Skeletal muscle tissue (tissue), 2 donors: Measurements from ENCODE around the gene NANS. TPM values are rescaled to one million over a fixed set of nuclear protein-coding genes. Genes with fewer than 3 reads are reported as not detected.

Source experiments
- small RNA-seq: library from RNA; depleted of rRNA; stranded (forward); fragments of <200 nt; gene quantifications from one replicate; pipeline ENCODE3, GENCODE V24; 2014
- total RNA-seq: library from RNA; depleted of rRNA; stranded (reverse); fragments of >200 nt; gene quantifications from one replicate; pipeline ENCODE4 v1.2.3, GENCODE V29; 2014

Gene NANS
- total RNA-seq, 1 donor from 2014 or later, result 32.4 TPM

Small RNAs within 50 kb of the gene (small RNA-seq; reads per million reads assigned to genes)
- gene RF00017 (not detected), gene RNU6-918P (not detected)

Other genes starting within 250 kb of the NANS start
- gene FOXE1, start 203.5 kb upstream of the NANS start, total RNA-seq, result not detected
- gene TRMO, start 134.2 kb upstream of the NANS start, total RNA-seq, result 18.3 TPM
- gene HEMGN, start 118.6 kb upstream of the NANS start, total RNA-seq, result 7.3 TPM
- 18.8 TPM for gene ANP32B, start 73.4 kb upstream of the NANS start, total RNA-seq
- 1.0 TPM for gene TRIM14, start 62.5 kb downstream of the NANS start, total RNA-seq
- gene CORO2A, start 135.9 kb downstream of the NANS start, total RNA-seq, result under 0.01 TPM
- 0.52 TPM for gene TBC1D2, start 198.9 kb downstream of the NANS start, total RNA-seq